ENCODE measurements around the gene MYO1D.

Gene MYO1D

GRCh38 chr17:32854832-32855389 is 22.0 kb downstream of the MYO1D start:
- H3K4me3 Mint-ChIP-seq, result no peak overlapping the region
- no peaks in the 10 kb centered on the region for H3K9me3 Mint-ChIP-seq
- no peak overlapping the region for H3K27ac Mint-ChIP-seq
- peaks cover 29% of the 10 kb centered on the region for H3K27me3 Mint-ChIP-seq (ENCODE audit: low read depth)
- H3K36me3 Mint-ChIP-seq (ENCODE audit: low read depth), result no peaks in the 10 kb centered on the region
- no peaks in the 10 kb centered on the region for H3K4me1 Mint-ChIP-seq (ENCODE audit: low read depth)

- no peak overlapping the region for H3K27ac Mint-ChIP-seq
Measured at GRCh38 chr17:32854207-32854606, 22.7 kb downstream of the MYO1D start.

GRCh38 chr17:32852811-32853210 is 24.1 kb downstream of the MYO1D start:
- Mint-ChIP-seq H3K4me3 (no peak overlapping the region), H3K4me1 (ENCODE audit: low read depth) (no peaks in the 10 kb centered on the region), H3K27ac (no peak overlapping the region), H3K27me3 (ENCODE audit: low read depth) (peaks cover 21% of the 10 kb centered on the region), H3K36me3 (ENCODE audit: low read depth) (no peaks in the 10 kb centered on the region), H3K9me3 (no peaks in the 10 kb centered on the region)

More at GRCh38 chr17:32854207-32854606, 22.7 kb downstream of the MYO1D start:
- Mint-ChIP-seq H3K36me3 (ENCODE audit: low read depth) (no peaks in the 10 kb centered on the region), H3K4me1 (ENCODE audit: low read depth) (no peaks in the 10 kb centered on the region), H3K4me3 (no peak overlapping the region), H3K27me3 (ENCODE audit: low read depth) (peaks cover 22% of the 10 kb centered on the region), H3K9me3 (no peaks in the 10 kb centered on the region)

GRCh38 chr17:32849879-32850278 is 27.0 kb downstream of the MYO1D start:
- no peak overlapping the region for H3K4me3 Mint-ChIP-seq
- no peaks in the 10 kb centered on the region for H3K9me3 Mint-ChIP-seq
- H3K4me1 Mint-ChIP-seq (ENCODE audit: low read depth), result no peaks in the 10 kb centered on the region
- no peaks in the 10 kb centered on the region for H3K36me3 Mint-ChIP-seq (ENCODE audit: low read depth)
- peaks cover 21% of the 10 kb centered on the region for H3K27me3 Mint-ChIP-seq (ENCODE audit: low read depth)
- H3K27ac Mint-ChIP-seq, result no peak overlapping the region

GRCh38 chr17:32847977-32848376 is 28.9 kb downstream of the MYO1D start:
- H3K4me1 Mint-ChIP-seq (ENCODE audit: low read depth), result no peaks in the 10 kb centered on the region
- no peaks in the 10 kb centered on the region for H3K36me3 Mint-ChIP-seq (ENCODE audit: low read depth)
- H3K27me3 Mint-ChIP-seq (ENCODE audit: low read depth), result peaks cover 16% of the 10 kb centered on the region
- no peak overlapping the region for H3K4me3 Mint-ChIP-seq
- H3K27ac Mint-ChIP-seq, result no peak overlapping the region
- H3K9me3 Mint-ChIP-seq, result no peaks in the 10 kb centered on the region

- no peaks in the 10 kb centered on the region for H3K4me1 Mint-ChIP-seq (ENCODE audit: low read depth)
- H3K27ac Mint-ChIP-seq, result no peak overlapping the region
- peaks cover 14% of the 10 kb centered on the region for H3K27me3 Mint-ChIP-seq (ENCODE audit: low read depth)
Measured at GRCh38 chr17:32846143-32846542, 30.8 kb downstream of the MYO1D start.

GRCh38 chr17:32840241-32840640 is 36.7 kb downstream of the MYO1D start:
- Mint-ChIP-seq H3K27ac (no peak overlapping the region), H3K4me1 (ENCODE audit: low read depth) (no peaks in the 10 kb centered on the region), H3K36me3 (ENCODE audit: low read depth) (no peaks in the 10 kb centered on the region), H3K27me3 (ENCODE audit: low read depth) (peaks cover 7% of the 10 kb centered on the region), H3K4me3 (no peak overlapping the region), H3K9me3 (no peaks in the 10 kb centered on the region)

More at GRCh38 chr17:32846143-32846542, 30.8 kb downstream of the MYO1D start:
- H3K36me3 Mint-ChIP-seq (ENCODE audit: low read depth), result no peaks in the 10 kb centered on the region
- H3K4me3 Mint-ChIP-seq, result no peak overlapping the region
- H3K9me3 Mint-ChIP-seq, result no peaks in the 10 kb centered on the region

- Mint-ChIP-seq H3K4me1 (ENCODE audit: low read depth) (no peaks in the 10 kb centered on the region), H3K27me3 (ENCODE audit: low read depth) (peaks cover 14% of the 10 kb centered on the region), H3K9me3 (no peaks in the 10 kb centered on the region), H3K4me3 (no peak overlapping the region), H3K27ac (no peak overlapping the region), H3K36me3 (ENCODE audit: low read depth) (no peaks in the 10 kb centered on the region)
Measured at GRCh38 chr17:32836527-32836926, 40.4 kb downstream of the MYO1D start.

- Mint-ChIP-seq H3K27me3 (ENCODE audit: low read depth) (peaks cover 12% of the 10 kb centered on the region), H3K27ac (no peak overlapping the region), H3K4me3 (no peak overlapping the region)
Measured at GRCh38 chr17:32835291-32835761, 41.6 kb downstream of the MYO1D start.

GRCh38 chr17:32834104-32834503 is 42.8 kb downstream of the MYO1D start:
- H3K9me3 Mint-ChIP-seq, result no peaks in the 10 kb centered on the region
- H3K4me3 Mint-ChIP-seq, result no peak overlapping the region
- H3K27me3 Mint-ChIP-seq (ENCODE audit: low read depth), result peaks cover 12% of the 10 kb centered on the region
- H3K4me1 Mint-ChIP-seq (ENCODE audit: low read depth), result no peaks in the 10 kb centered on the region
- no peak overlapping the region for H3K27ac Mint-ChIP-seq
- no peaks in the 10 kb centered on the region for H3K36me3 Mint-ChIP-seq (ENCODE audit: low read depth)

More at GRCh38 chr17:32835291-32835761, 41.6 kb downstream of the MYO1D start:
- Mint-ChIP-seq H3K9me3 (no peaks in the 10 kb centered on the region), H3K36me3 (ENCODE audit: low read depth) (no peaks in the 10 kb centered on the region), H3K4me1 (ENCODE audit: low read depth) (no peaks in the 10 kb centered on the region)

- Mint-ChIP-seq H3K9me3 (no peaks in the 10 kb centered on the region), H3K4me3 (no peak overlapping the region), H3K27ac (no peak overlapping the region), H3K36me3 (ENCODE audit: low read depth) (no peaks in the 10 kb centered on the region), H3K4me1 (ENCODE audit: low read depth) (peaks cover 6% of the 10 kb centered on the region), H3K27me3 (ENCODE audit: low read depth) (peaks cover 16% of the 10 kb centered on the region)
Measured at GRCh38 chr17:32833526-32833925, 43.4 kb downstream of the MYO1D start.

- H3K27me3 Mint-ChIP-seq (ENCODE audit: low read depth), result peaks cover 16% of the 10 kb centered on the region
- H3K4me1 Mint-ChIP-seq (ENCODE audit: low read depth), result peaks cover 9% of the 10 kb centered on the region
- no peak overlapping the region for H3K4me3 Mint-ChIP-seq
- no peak overlapping the region for H3K27ac Mint-ChIP-seq
- H3K36me3 Mint-ChIP-seq (ENCODE audit: low read depth), result no peaks in the 10 kb centered on the region
- H3K9me3 Mint-ChIP-seq, result no peaks in the 10 kb centered on the region
Measured at GRCh38 chr17:32833076-32833475, 43.8 kb downstream of the MYO1D start.

- Mint-ChIP-seq H3K4me1 (ENCODE audit: low read depth) (peaks cover 13% of the 10 kb centered on the region), H3K4me3 (no peak overlapping the region), H3K27ac (no peak overlapping the region), H3K36me3 (ENCODE audit: low read depth) (no peaks in the 10 kb centered on the region), H3K27me3 (ENCODE audit: low read depth) (peaks cover 16% of the 10 kb centered on the region), H3K9me3 (no peaks in the 10 kb centered on the region)
Measured at GRCh38 chr17:32831627-32832243, 45.2 kb downstream of the MYO1D start.

GRCh38 chr17:32831223-32831622 is 45.7 kb downstream of the MYO1D start:
- no peak overlapping the region for H3K27ac Mint-ChIP-seq
- no peaks in the 10 kb centered on the region for H3K9me3 Mint-ChIP-seq
- H3K36me3 Mint-ChIP-seq (ENCODE audit: low read depth), result no peaks in the 10 kb centered on the region
- peaks cover 13% of the 10 kb centered on the region for H3K4me1 Mint-ChIP-seq (ENCODE audit: low read depth)
- peaks cover 19% of the 10 kb centered on the region for H3K27me3 Mint-ChIP-seq (ENCODE audit: low read depth)
- no peak overlapping the region for H3K4me3 Mint-ChIP-seq

GRCh38 chr17:32828822-32829221 is 48.1 kb downstream of the MYO1D start:
- no peaks in the 10 kb centered on the region for H3K36me3 Mint-ChIP-seq (ENCODE audit: low read depth)
- H3K4me3 Mint-ChIP-seq, result no peak overlapping the region
- peaks cover 13% of the 10 kb centered on the region for H3K4me1 Mint-ChIP-seq (ENCODE audit: low read depth)
- peaks cover 24% of the 10 kb centered on the region for H3K27me3 Mint-ChIP-seq (ENCODE audit: low read depth)
- no peaks in the 10 kb centered on the region for H3K9me3 Mint-ChIP-seq
- H3K27ac Mint-ChIP-seq, result no peak overlapping the region

All from T-helper 1 cell treated with Interleukin-12 subunit alpha and Interleukin-12 subunit beta and Interleukin-4 antibody, amounts not matched to agents 30 μg/mL and 1 μg/mL, for 36 hours (primary cell).